ENCODE data around the gene ALK.

Gene ALK

DNA sequence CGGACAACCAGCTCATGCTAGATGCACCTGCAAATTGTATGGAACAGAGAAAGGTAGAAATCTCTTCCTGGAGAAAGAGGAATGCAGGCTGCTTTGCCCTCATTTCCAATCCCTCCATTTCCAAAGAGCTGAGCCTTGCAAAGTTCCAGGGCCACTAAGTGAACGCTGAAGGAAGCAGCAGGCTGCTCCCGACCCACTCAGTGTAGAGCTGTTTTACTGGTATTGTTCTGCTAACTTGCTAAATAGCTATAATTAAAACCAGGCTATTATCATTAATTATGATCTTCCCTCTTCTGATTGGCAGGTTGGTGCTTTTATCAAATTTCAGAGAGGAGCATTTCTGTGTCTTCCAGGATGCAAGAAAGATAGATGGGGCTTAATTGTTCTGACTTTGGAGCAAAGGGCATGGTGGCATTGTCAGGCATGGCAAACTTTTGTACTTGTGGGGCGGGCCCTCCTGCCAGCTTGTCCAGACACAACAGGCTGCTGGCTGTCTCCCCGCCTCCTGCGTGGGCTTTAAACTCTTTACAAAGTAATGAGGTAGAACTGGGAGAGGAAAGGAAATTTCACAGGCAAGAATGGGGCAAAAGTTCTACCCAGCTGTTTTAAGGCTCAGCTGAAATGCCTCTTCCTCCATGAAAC lies 40.2 kb downstream of the ALK start:
- TF ChIP-seq, protein P1, sequence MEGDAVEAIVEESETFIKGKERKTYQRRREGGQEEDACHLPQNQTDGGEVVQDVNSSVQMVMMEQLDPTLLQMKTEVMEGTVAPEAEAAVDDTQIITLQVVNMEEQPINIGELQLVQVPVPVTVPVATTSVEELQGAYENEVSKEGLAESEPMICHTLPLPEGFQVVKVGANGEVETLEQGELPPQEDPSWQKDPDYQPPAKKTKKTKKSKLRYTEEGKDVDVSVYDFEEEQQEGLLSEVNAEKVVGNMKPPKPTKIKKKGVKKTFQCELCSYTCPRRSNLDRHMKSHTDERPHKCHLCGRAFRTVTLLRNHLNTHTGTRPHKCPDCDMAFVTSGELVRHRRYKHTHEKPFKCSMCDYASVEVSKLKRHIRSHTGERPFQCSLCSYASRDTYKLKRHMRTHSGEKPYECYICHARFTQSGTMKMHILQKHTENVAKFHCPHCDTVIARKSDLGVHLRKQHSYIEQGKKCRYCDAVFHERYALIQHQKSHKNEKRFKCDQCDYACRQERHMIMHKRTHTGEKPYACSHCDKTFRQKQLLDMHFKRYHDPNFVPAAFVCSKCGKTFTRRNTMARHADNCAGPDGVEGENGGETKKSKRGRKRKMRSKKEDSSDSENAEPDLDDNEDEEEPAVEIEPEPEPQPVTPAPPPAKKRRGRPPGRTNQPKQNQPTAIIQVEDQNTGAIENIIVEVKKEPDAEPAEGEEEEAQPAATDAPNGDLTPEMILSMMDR (IDR thresholded peaks at IDR 0.05; ENCODE audit: extremely low read depth, missing control alignments), result no peak
- no peak for DNase-seq (ENCODE audit: low spot score)

DNA sequence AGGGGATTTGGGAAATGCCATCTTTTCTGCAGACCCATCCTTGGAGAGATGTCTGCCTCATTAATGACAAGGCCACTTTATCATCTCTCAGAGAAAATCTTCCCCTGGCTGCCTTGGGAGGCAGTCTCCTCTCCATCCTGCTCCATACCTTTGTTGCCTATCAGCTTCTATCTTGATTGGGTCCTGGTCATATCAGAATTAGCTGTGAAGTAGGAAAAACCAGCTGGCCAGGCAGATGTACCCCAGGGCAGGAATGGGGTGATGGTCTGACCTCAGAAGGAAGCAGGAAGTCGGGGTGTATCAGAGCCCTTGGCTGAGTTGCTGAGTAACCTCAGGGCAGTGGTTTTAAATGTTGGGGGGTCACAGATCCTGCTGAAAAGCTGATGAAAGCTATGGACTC lies 41.3 kb downstream of the ALK start:
- TF ChIP-seq, protein P1 (IDR thresholded peaks at IDR 0.05; ENCODE audit: extremely low read depth, missing control alignments), result no peak
- no peak for DNase-seq (ENCODE audit: low spot score)

DNA sequence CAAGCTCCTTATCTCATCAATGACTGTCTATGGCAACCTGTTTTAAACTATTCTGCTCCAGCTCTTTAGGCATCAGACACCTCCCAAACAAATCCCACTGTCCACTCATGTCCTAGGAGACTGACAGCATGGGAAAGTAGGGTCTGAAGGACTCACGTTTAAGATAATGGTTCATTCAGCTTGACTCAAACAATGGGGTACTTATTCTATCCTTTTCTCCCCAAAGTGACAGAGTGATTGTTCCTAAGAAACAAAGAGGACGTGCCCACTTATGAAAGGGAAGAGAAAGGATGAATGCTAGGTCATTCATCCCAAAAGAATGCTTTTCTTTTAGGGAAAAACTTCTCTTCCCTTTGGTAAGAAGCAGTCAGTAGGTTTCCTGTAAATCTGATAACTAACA lies 41.9 kb downstream of the ALK start:
- no peak for DNase-seq (ENCODE audit: low spot score)
- TF ChIP-seq, protein P1 (IDR thresholded peaks at IDR 0.05; ENCODE audit: extremely low read depth, missing control alignments), result no peak

DNA sequence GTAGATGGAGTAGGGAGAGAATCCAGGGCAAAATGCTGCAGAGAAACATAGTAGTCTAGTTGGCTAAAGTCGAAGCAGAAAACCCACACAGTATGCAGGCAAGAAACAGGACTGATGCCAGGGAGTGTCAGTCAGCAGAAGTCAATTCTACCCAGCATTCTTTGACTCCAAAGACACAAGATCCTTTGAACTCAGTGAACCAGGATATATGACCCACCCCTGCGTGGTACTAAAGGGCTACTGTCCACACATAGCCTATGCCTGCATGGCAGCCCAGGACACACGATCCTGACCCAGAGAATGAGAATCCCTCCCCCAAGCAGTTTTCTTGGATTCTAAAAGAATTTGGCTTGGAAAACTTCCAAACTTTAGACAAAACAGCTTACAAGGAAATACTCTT lies 42.5 kb downstream of the ALK start:
- no peak for DNase-seq (ENCODE audit: low spot score)
- TF ChIP-seq, protein P1 (IDR thresholded peaks at IDR 0.05; ENCODE audit: extremely low read depth, missing control alignments), result no peak

DNA sequence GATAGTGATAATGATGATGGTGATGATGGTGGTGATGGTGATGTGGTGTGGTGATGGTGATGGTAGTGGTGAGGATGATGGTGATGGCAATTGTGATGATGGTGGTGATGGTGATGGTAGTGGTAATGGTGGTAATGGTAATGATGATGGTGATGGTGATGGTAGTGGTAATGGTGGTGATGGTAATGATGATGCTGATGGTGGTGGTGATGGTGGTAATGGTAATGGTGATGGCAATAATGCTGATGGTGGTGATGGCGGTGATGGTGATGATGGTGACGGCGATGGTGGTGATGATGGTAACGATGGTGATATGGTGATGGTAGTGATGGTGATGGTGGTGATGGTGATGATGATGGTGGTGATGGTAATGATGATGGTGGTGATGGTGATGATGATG lies 45.0 kb downstream of the ALK start:
- TF ChIP-seq, protein P1 (IDR thresholded peaks at IDR 0.05; ENCODE audit: extremely low read depth, missing control alignments), result no peak

DNA sequence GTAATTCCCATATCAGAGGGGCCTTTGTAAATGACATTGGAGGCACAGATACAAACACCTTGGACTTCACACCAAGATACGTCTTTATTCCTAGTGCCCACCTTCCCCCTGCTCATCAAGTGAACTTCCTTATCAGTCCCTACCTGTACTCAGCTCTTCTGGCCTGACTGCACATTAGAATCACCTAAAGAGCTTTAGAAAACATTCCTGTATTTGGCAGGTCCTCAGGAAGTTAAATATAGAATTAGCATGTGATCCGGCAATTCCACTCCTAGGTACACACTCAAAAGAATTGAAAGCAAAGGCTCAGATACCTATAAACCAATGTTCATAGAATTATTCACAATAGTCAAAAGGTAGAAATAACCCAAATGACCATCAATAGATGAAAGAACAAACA lies 46.6 kb downstream of the ALK start:
- TF ChIP-seq, protein P1 (IDR thresholded peaks at IDR 0.05; ENCODE audit: extremely low read depth, missing control alignments), result no peak
- no peak for DNase-seq (ENCODE audit: low spot score)

More for the DNA sequence above, 45.0 kb downstream of the ALK start:
- DNase-seq (ENCODE audit: low spot score), result no peak

DNA sequence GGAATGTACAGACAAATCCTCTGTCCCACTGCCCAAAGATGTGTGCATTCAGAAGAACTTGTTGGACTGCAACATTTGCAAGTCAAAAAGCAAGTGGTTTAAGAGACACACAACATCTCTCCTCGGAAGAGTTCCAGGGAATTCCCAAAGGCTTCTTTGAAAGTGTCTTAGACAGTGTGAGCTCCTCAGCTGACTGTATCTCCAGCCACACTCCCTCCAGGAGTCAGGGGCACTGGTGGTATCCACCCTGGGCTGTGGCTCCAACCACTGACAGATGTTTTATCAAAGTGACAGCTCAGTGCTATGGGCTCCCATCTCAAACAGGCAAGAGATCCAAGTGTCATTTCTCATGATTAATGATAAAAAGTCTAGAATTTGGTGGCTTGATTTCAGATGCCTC lies 48.5 kb downstream of the ALK start:
- TF ChIP-seq, protein P1 (IDR thresholded peaks at IDR 0.05; ENCODE audit: extremely low read depth, missing control alignments), result no peak

More for the DNA sequence above, 48.5 kb downstream of the ALK start:
- DNase-seq (ENCODE audit: low spot score), result no peak

All from GM20000 (cell line).